ENCODE measurements around the gene IL1RN.

IL1RN gene

GRCh38 chr2:113127646-113128570 lies 510 bp downstream of the IL1RN start:
- in situ Hi-C loops (cut with HindIII; ENCODE audit: low sequenced_read_pairs), result no loop called here

GRCh38 chr2:113129519-113130078 lies 2.2 kb downstream of the IL1RN start:
- in situ Hi-C loops (cut with HindIII; ENCODE audit: low sequenced_read_pairs), result loop anchor here (10.0 kb wide), 1 partner anchor 205 kb away; no protein-coding TSS in a partner anchor

GRCh38 chr2:113131352-113132185 lies 4.2 kb downstream of the IL1RN start:
- in situ Hi-C loops (cut with HindIII; ENCODE audit: low sequenced_read_pairs), result loop anchor here (10.0 kb wide), 1 partner anchor 203 kb away; no protein-coding TSS in a partner anchor

GRCh38 chr2:113132414-113133021 lies 5.1 kb downstream of the IL1RN start:
- in situ Hi-C loops (cut with HindIII; ENCODE audit: low sequenced_read_pairs), result loop anchor here (10.0 kb wide), 1 partner anchor 202 kb away; no protein-coding TSS in a partner anchor

- in situ Hi-C loops (cut with HindIII; ENCODE audit: low sequenced_read_pairs), result loop anchor here (10.0 kb wide), 1 partner anchor 201 kb away; no protein-coding TSS in a partner anchor
Observed at GRCh38 chr2:113133704-113134598, 6.6 kb downstream of the IL1RN start.

- in situ Hi-C loops (cut with HindIII; ENCODE audit: low sequenced_read_pairs), result loop anchor here (5.0 to 10.0 kb wide), 2 partner anchors 83 to 200 kb away; no protein-coding TSS in a partner anchor
Observed at GRCh38 chr2:113134717-113135116, 7.3 kb downstream of the IL1RN start.

GRCh38 chr2:113135317-113135716 lies 7.9 kb downstream of the IL1RN start:
- in situ Hi-C loops (cut with HindIII; ENCODE audit: low sequenced_read_pairs), result loop anchor here (5.0 to 10.0 kb wide), 2 partner anchors 82 to 199 kb away; no protein-coding TSS in a partner anchor

GRCh38 chr2:113136828-113137775 lies 9.7 kb downstream of the IL1RN start:
- in situ Hi-C loops (cut with HindIII; ENCODE audit: low sequenced_read_pairs), result loop anchor here (5.0 to 10.0 kb wide), 2 partner anchors 80 to 198 kb away; no protein-coding TSS in a partner anchor

GRCh38 chr2:113137827-113138226 lies 10.4 kb downstream of the IL1RN start:
- in situ Hi-C loops (cut with HindIII; ENCODE audit: low sequenced_read_pairs), result loop anchor here (5.0 to 10.0 kb wide), 2 partner anchors 79 to 197 kb away; no protein-coding TSS in a partner anchor

GRCh38 chr2:113138428-113139322 lies 11.3 kb downstream of the IL1RN start:
- in situ Hi-C loops (cut with HindIII; ENCODE audit: low sequenced_read_pairs), result loop anchor here (5.0 to 10.0 kb wide), 2 partner anchors 79 to 196 kb away; no protein-coding TSS in a partner anchor

- in situ Hi-C loops (cut with HindIII; ENCODE audit: low sequenced_read_pairs), result no loop called here
Observed at GRCh38 chr2:113141451-113141850, 14.1 kb downstream of the IL1RN start.

GRCh38 chr2:113142290-113142689 lies 14.9 kb downstream of the IL1RN start:
- in situ Hi-C loops (cut with HindIII; ENCODE audit: low sequenced_read_pairs), result no loop called here

GRCh38 chr2:113144259-113144658 lies 16.9 kb downstream of the IL1RN start:
- in situ Hi-C loops (cut with HindIII; ENCODE audit: low sequenced_read_pairs), result no loop called here

GRCh38 chr2:113148606-113149552 lies 21.5 kb downstream of the IL1RN start:
- in situ Hi-C loops (cut with HindIII; ENCODE audit: low sequenced_read_pairs), result no loop called here

GRCh38 chr2:113149553-113150257 lies 22.3 kb downstream of the IL1RN start:
- in situ Hi-C loops (cut with HindIII; ENCODE audit: low sequenced_read_pairs), result no loop called here
